Measurements from ENCODE around the gene FAM50B.

FAM50B gene

GRCh38 chr6:3848925-3849605, at the start of gene FAM50B:
Gene FAM50B, plus strand, starts transcription at chr6:3849373. Its CDS starts 439 bp downstream, at chr6:3849812.
- DNase-seq (ENCODE audit: low spot score) = peak; percentile 91

- DNase-seq (ENCODE audit: low spot score) = no peak
These were observed 49.5 kb upstream of the FAM50B start for GRCh38 chr6:3799719-3800118.

GRCh38 chr6:3800850-3801591, 48.2 kb upstream of the FAM50B start:
- DNase-seq (ENCODE audit: low spot score) = no peak

- no peak for DNase-seq (ENCODE audit: low spot score)
These were observed 47.2 kb upstream of the FAM50B start for GRCh38 chr6:3801960-3802359.

GRCh38 chr6:3803627-3804468, 45.3 kb upstream of the FAM50B start:
- no peak for DNase-seq (ENCODE audit: low spot score)

GRCh38 chr6:3804964-3805363, 44.2 kb upstream of the FAM50B start:
- no peak for DNase-seq (ENCODE audit: low spot score)

- DNase-seq (ENCODE audit: low spot score) = no peak
These were observed 43.6 kb upstream of the FAM50B start for GRCh38 chr6:3805448-3806123.

GRCh38 chr6:3806169-3806922, 42.8 kb upstream of the FAM50B start:
- no peak for DNase-seq (ENCODE audit: low spot score)

- DNase-seq (ENCODE audit: low spot score) = no peak
These were observed 41.0 kb upstream of the FAM50B start for GRCh38 chr6:3808199-3808598.

GRCh38 chr6:3808759-3809514, 40.2 kb upstream of the FAM50B start:
- DNase-seq (ENCODE audit: low spot score) = no peak

GRCh38 chr6:3809515-3809891, 39.7 kb upstream of the FAM50B start:
- DNase-seq (ENCODE audit: low spot score) = no peak

GRCh38 chr6:3809982-3810381, 39.2 kb upstream of the FAM50B start:
- no peak for DNase-seq (ENCODE audit: low spot score)

- no peak for DNase-seq (ENCODE audit: low spot score)
These were observed 38.0 kb upstream of the FAM50B start for GRCh38 chr6:3811191-3811590.

GRCh38 chr6:3812596-3812995, 36.6 kb upstream of the FAM50B start:
- no peak for DNase-seq (ENCODE audit: low spot score)

GRCh38 chr6:3813150-3813780, 35.9 kb upstream of the FAM50B start:
- no peak for DNase-seq (ENCODE audit: low spot score)

- DNase-seq (ENCODE audit: low spot score) = no peak
These were observed 35.3 kb upstream of the FAM50B start for GRCh38 chr6:3813918-3814317.

GRCh38 chr6:3814539-3814938, 34.6 kb upstream of the FAM50B start:
- DNase-seq (ENCODE audit: low spot score) = no peak

- DNase-seq (ENCODE audit: low spot score) = no peak
These were observed 32.9 kb upstream of the FAM50B start for GRCh38 chr6:3816251-3816650.

GRCh38 chr6:3819161-3820110, 29.7 kb upstream of the FAM50B start:
- no peak for DNase-seq (ENCODE audit: low spot score)
